Gastroesophageal sphincter (tissue), 4 donors: ENCODE results near the gene GP9. TPM values are rescaled to one million over a fixed set of nuclear protein-coding genes. Genes with fewer than 3 reads are reported as not detected.

ENCODE experiments used
- ATAC-seq: fragments of 150-250 bp; one replicate; pipeline ENCODE4 v1.9.1; 2016; ENCODE audit warnings: mild to moderate bottlenecking, moderate library complexity
- H3K27ac ChIP-seq, 4 donors: fragments of 200-600 bp; sonication (generic) in 3 of 4; 1 replicate in 3 of 4; 2 replicates in 1 of 4; pipeline ENCODE4 v1.5.1; 2016 to 2019
- H3K27me3 ChIP-seq: fragments of 200-600 bp; sonication (generic); one replicate; pipeline ENCODE4 v1.5.1; 2019
- H3K36me3 ChIP-seq, 2 donors: fragments of 200-600 bp; sonication (generic); one replicate each; pipeline ENCODE4 v1.5.1; 2019; ENCODE audit warnings: control low read depth in 1 of 2
- H3K4me1 ChIP-seq, 3 donors: fragments of 200-600 bp; sonication (generic); 1 replicate in 2 of 3; 2 replicates in 1 of 3; pipeline ENCODE4 v1.5.1; 2016 to 2019; ENCODE audit warnings: control low read depth in 2 of 3
- H3K4me3 ChIP-seq, 2 donors: fragments of 200-600 bp; sonication (generic); one replicate each; pipeline ENCODE4 v1.5.1; 2019; ENCODE audit warnings: mild to moderate bottlenecking in 1 of 2, moderate library complexity in 1 of 2
- H3K9me3 ChIP-seq, 3 donors: fragments of 200-600 bp; sonication (generic); one replicate each; pipeline ENCODE4 v1.5.1; 2017 to 2019; ENCODE audit warnings: control low read depth in 2 of 3
- CTCF ChIP-seq, 4 experiments: fragments of 200-600 bp in 2 of 4; fragments of 450-650 bp in 2 of 4; sonication (generic) in 1 of 4; IDR thresholded peaks; one replicate each; pipeline ENCODE4 v1.5.1; 2017 to 2019; ENCODE audit warnings: antibody characterized with exemption in 4 of 4, mild to moderate bottlenecking in 2 of 4, moderate library complexity in 2 of 4
- EP300 ChIP-seq: sonication (generic); formaldehyde crosslinking; IDR thresholded peaks from one replicate; pipeline ENCODE4 v1.6.1; 2017; ENCODE audit warnings: antibody characterized with exemption, mild to moderate bottlenecking
- POLR2A ChIP-seq, 2 donors: fragments of 450-650 bp; IDR thresholded peaks; one replicate each; pipeline ENCODE4 v1.6.1; 2017; ENCODE audit warnings: antibody characterized with exemption in 2 of 2, mild to moderate bottlenecking in 2 of 2, moderate library complexity in 1 of 2
- POLR2AphosphoS5 ChIP-seq: sonication (generic); formaldehyde crosslinking; IDR thresholded peaks from one replicate; pipeline ENCODE4 v1.6.1; 2017; ENCODE audit warnings: antibody characterized with exemption
- WGBS, 2 donors: methylation state at CpG; one replicate each; pipeline ENCODE4 v1.1.5; 2018; ENCODE audit warnings: low coverage in 1 of 2; 5-methylcytosine and 5-hydroxymethylcytosine counted together
- total RNA-seq, 4 donors: library from RNA; depleted of rRNA; stranded (reverse); fragments of >200 nt; gene quantifications; one replicate each; pipeline ENCODE4 v1.1.0, GENCODE V29; 2016

GP9 gene
- total RNA-seq, 4 donors from 2014 or later, result not detected

DNA sequence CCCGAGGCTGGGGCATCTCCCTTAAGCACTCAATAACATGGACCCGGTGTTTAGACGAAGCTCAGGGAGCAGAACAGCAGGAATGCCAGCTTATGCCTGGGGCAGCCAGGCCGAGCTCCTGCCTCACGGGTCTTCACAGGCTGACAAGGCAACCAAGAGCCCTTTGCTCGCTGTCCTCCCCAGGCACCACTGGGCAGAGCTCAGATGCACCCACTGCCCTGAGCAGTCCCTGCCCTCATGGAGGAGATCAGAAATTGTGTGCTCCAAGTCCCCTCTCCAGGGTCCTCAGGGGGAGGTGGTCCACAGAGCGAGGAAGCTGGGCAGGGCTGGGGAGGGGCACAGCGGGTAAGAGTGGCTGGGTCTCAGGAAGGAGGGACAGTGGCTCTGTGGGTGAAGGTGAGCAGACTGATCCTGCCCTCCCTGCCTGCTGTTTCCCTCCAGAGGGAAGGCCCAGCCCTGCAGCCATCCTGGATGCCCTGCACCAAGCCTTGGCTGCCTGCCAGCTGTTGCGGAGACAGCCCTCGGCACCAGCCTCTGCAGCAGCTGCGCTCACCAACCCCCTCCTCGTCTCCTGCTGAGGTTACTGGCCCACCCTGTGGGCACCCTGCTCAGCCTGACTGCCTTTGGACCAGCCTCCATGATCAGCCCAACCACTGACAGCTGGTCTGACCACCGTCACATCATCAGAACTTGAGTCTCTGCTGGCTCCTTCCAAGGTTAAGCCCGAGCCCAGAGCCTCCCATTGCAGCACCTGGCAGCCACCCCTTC is 21.1 kb upstream of the GP9 start:
- peaks cover 3% of the 10 kb centered on the region for H3K27me3 ChIP-seq
- peaks cover 0 to 15% of the 10 kb centered on the region in 2 donors for H3K36me3 ChIP-seq
- ATAC-seq, result no peak
- H3K4me1 ChIP-seq, result peaks cover 0 to 20% (median 0%) of the 10 kb centered on the region in 3 donors
- H3K27ac ChIP-seq, result no peak overlapping the region
- peaks cover 0 to 2% (median 0%) of the 10 kb centered on the region in 3 donors for H3K9me3 ChIP-seq
- no peak for TF ChIP-seq CTCF (IDR thresholded peaks at IDR 0.05)
- no peak for TF ChIP-seq EP300
- no peak for TF ChIP-seq POLR2AphosphoS5
- TF ChIP-seq POLR2A (IDR thresholded peaks at IDR 0.05), result no peak
- no peak overlapping the region for H3K4me3 ChIP-seq
- WGBS, 2 donors, result 60% methylated on average over 4 of the region's 14 CpGs; no CpG with 5 or more reads in 1 of the 2 donors

DNA sequence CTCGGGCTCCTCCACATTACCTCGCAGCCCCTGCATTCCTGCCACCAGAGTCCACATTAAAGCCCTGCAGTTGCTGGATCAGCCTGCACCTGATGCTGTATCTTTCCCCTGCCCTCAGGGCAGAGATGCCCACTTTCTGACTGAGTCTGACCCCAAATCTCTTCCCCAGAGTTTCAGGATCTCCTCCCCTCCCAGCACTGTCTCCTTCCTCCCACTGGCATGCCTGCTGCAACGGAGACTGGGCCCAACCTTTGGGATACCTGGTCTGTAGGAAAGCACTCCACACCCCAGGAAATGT is 20.6 kb upstream of the GP9 start:
- H3K9me3 ChIP-seq, result peaks cover 0 to 7% (median 0%) of the 10 kb centered on the region in 3 donors
- H3K27ac ChIP-seq, result no peak overlapping the region
- H3K27me3 ChIP-seq, result peaks cover 3% of the 10 kb centered on the region
- TF ChIP-seq POLR2A (IDR thresholded peaks at IDR 0.05), result no peak
- no peak for TF ChIP-seq EP300
- no peak for TF ChIP-seq POLR2AphosphoS5
- no peak for TF ChIP-seq CTCF (IDR thresholded peaks at IDR 0.05)
- H3K4me3 ChIP-seq, result no peak overlapping the region
- ATAC-seq, result no peak
- peaks cover 0 to 20% (median 0%) of the 10 kb centered on the region in 3 donors for H3K4me1 ChIP-seq
- WGBS, 2 donors, result 34% methylated on average over 2 of the region's 3 CpGs; no CpG with 5 or more reads in 1 of the 2 donors
- peaks cover 0 to 15% of the 10 kb centered on the region in 2 donors for H3K36me3 ChIP-seq

DNA sequence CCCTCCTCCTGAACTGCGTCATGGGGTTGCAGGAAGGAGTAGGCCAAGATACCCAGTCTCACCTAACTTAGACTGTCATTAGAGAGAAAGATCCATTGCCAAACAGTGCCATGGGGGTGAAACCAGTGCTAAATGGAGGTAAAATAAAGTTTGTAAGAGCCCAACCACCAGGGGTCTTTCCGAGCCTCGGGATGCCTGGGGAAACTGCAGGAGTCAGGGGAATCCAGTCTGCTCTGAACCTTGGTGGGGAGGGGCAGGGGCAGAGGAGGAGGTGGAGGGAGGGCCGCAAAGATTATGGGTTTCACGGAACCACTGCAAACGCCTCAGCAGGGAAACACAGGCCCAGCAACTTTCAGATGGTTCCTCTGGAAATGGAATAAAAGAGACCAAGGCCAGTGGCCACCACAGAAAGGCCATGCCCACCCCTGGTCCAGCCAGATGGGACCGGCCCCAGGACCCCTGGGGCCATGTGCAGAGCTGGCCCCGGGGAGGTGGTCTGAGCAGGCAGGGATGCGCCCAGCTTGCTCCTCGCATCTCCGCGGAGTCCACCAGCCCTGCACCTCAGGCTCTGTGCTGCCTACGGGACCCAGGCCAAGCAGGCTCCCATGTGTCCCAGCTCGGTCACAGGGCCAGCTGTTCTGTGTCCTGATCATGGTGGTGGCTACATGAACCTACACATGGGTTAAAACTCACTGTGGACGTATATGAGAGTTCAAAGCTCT is 19.8 kb upstream of the GP9 start:
- whole genome bisulfite sequencing, 2 donors, result 69 to 81% methylated on average over 2 to 10 of the region's 15 CpGs
- Histone ChIP-seq H3K27me3 (peaks cover 7% of the 10 kb centered on the region), H3K36me3 (peaks cover 0 to 15% of the 10 kb centered on the region in 2 donors), H3K4me1 (peaks cover 0 to 18% (median 3%) of the 10 kb centered on the region in 3 donors), H3K27ac (no peak overlapping the region), H3K9me3 (peaks cover 0 to 13% (median 0%) of the 10 kb centered on the region in 3 donors), H3K4me3 (no peak overlapping the region)
- no peak for TF ChIP-seq CTCF (IDR thresholded peaks at IDR 0.05)
- TF ChIP-seq EP300, result no peak
- no peak for TF ChIP-seq POLR2A (IDR thresholded peaks at IDR 0.05)
- no peak for TF ChIP-seq POLR2AphosphoS5
- ATAC-seq, result no peak

GRCh38 chr3:129045675-129046036 is 14.9 kb upstream of the GP9 start:
- peaks cover 0 to 13% (median 8%) of the 10 kb centered on the region in 3 donors for H3K4me1 ChIP-seq
- peaks cover 0 to 21% (median 0%) of the 10 kb centered on the region in 3 donors for H3K9me3 ChIP-seq
- H3K27me3 ChIP-seq, result peaks cover 17% of the 10 kb centered on the region
- ATAC-seq, result peak; percentile 58
- H3K27ac ChIP-seq, result no peak overlapping the region
- TF ChIP-seq POLR2A (IDR thresholded peaks at IDR 0.05) (no peak), POLR2AphosphoS5 (no peak), EP300 (no peak)
- H3K36me3 ChIP-seq, result no peaks in the 10 kb centered on the region
- 20% methylated on average over 2 of the region's 43 CpGs; no CpG with 5 or more reads in 1 of the 2 donors for WGBS, 2 donors
- H3K4me3 ChIP-seq, result peak overlapping the region in 1 of 2 donors; percentile 40

DNA sequence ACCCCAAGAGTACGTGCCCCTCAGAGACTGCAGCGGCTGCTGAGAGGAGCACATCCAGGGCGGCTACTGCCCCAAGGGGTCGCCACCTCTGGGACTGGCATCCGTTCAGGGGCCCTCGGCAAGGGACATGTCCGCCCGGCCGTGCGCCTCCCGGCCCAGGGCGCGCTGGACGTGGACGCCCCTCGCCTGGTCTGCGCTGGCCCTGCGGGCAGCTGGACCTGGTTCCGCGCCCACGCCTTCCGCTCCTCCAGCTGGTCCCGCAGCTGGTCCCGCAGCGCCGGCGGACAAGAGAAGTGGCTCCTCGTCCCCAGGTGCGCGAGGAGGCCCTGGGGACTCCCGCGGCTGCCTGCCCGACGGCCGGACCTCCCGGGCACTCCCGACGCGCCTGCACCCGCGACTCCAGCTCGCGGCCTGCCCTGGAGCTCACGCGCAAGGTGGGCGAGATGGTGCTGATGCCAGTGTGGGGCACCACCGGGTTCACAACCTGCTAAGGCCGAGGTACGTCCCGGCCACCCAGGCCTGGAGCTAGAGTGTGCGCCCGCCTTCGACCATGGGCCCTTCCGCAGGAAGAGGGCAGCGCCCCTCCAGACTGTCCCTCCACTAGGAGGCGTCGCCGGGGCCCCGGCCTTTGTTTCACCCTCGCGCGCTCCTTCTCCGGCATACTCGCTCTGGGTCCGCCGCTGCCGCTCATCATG is 14.4 kb upstream of the GP9 start:
- ATAC-seq, result peak; percentile 30
- H3K4me3 ChIP-seq, result peak overlapping the region in 1 of 2 donors; percentile 40
- peaks cover 17% of the 10 kb centered on the region for H3K27me3 ChIP-seq
- H3K36me3 ChIP-seq, result no peaks in the 10 kb centered on the region
- peaks cover 0 to 21% (median 0%) of the 10 kb centered on the region in 3 donors for H3K9me3 ChIP-seq
- no peak for TF ChIP-seq EP300
- TF ChIP-seq POLR2A (IDR thresholded peaks at IDR 0.05), result no peak
- no peak for TF ChIP-seq POLR2AphosphoS5
- TF ChIP-seq CTCF (IDR thresholded peaks at IDR 0.05), result no peak
- H3K27ac ChIP-seq, result no peak overlapping the region
- WGBS, 2 donors, result no CpG with 5 or more reads among the region's 67 CpGs
- peaks cover 0 to 13% (median 8%) of the 10 kb centered on the region in 3 donors for H3K4me1 ChIP-seq
